LNCaP clone FGC (cell line): ENCODE data around the gene MED25.
A peak's percentile ranks its signal among the peaks of the same experiment; 100 is the strongest.

ENCODE experiments used
- DNase-seq: peaks from one replicate; pipeline ENCODE4 v3.0.0-alpha.2; 2011; ENCODE audit warnings: low read depth
- H3K4me3 ChIP-seq: 2 replicates; pipeline ENCODE4 v1.5.1; 2011; ENCODE audit warnings: mild to moderate bottlenecking, low read depth, low read length, control low read depth
- TF ChIP-seq, protein P1 (sequence below): IDR thresholded peaks from 2 replicates; pipeline ENCODE4 v1.5.1; 2012; ENCODE audit warnings: mild to moderate bottlenecking; ENCODE audit not compliant: control insufficient read depth, insufficient read depth; ENCODE audit errors: extremely low read depth

MED25 gene

DNA sequence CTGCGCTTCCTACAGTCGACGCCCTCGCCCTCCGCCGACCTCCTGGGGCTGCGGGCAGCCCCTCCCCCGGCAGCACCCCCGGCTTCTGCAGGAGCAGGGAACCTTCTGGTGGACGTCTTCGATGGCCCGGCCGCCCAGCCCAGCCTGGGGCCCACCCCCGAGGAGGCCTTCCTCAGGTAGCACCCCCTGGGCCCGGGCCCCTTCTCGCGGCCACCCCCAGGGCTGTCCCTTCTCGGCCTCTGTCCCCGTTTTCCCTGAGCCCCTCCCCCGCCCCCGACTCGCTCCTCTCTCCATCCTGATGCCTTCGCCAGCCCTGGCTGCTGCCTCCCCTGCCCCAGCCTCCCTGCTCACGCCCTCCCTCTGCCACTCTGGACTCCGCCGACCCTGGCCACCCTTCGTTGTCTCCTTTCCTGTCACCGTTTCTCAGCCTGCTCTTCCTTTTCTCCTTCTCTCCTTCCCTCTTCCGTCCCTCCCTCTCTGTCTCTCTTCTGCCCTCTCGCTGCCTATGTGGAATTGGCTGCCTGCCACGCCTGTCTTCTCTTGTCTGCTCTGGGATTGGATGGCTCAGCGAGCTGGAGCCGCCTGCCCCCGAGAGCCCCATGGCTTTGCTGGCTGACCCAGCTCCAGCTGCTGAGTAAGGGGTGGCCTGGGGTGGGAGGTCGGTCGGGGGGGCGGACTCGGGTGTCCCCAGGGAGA, 16.0 kb upstream of the MED25 start:
- no peak for DNase-seq
- no peak overlapping the region for H3K4me3 ChIP-seq
- TF ChIP-seq, protein P1, sequence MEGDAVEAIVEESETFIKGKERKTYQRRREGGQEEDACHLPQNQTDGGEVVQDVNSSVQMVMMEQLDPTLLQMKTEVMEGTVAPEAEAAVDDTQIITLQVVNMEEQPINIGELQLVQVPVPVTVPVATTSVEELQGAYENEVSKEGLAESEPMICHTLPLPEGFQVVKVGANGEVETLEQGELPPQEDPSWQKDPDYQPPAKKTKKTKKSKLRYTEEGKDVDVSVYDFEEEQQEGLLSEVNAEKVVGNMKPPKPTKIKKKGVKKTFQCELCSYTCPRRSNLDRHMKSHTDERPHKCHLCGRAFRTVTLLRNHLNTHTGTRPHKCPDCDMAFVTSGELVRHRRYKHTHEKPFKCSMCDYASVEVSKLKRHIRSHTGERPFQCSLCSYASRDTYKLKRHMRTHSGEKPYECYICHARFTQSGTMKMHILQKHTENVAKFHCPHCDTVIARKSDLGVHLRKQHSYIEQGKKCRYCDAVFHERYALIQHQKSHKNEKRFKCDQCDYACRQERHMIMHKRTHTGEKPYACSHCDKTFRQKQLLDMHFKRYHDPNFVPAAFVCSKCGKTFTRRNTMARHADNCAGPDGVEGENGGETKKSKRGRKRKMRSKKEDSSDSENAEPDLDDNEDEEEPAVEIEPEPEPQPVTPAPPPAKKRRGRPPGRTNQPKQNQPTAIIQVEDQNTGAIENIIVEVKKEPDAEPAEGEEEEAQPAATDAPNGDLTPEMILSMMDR, result peak; percentile 23; the same call in 1 of the 2 replicates

DNA sequence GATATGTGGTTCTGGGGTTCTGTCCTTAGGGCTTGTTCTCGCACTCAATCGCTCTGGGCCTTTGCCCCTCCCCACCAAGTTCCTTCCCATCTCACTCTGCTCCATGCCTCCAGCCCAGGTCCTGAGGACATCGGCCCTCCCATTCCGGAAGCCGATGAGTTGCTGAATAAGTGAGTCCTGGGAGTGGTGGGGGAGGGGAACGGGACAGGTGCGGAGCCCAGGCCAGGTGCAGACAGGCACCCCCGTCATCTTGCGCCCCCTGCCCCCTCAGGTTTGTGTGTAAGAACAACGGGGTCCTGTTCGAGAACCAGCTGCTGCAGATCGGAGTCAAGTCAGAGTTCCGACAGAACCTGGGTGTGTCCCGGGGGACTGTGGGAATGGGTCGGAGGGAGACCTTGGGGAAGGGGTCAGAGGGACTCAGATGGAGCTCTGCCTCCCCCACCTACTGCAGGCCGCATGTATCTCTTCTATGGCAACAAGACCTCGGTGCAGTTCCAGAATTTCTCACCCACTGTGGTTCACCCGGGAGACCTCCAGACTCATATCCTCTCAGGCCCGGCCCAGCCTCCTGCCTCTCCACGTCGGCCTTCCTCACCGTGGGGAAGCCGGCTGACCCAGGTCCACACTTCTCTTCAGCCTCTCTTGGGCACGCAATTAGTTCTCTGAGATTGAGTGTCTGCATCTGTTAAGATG, 15.1 kb upstream of the MED25 start:
- TF ChIP-seq, protein P1, result no peak
- DNase-seq, result no peak
- H3K4me3 ChIP-seq, result no peak overlapping the region

DNA sequence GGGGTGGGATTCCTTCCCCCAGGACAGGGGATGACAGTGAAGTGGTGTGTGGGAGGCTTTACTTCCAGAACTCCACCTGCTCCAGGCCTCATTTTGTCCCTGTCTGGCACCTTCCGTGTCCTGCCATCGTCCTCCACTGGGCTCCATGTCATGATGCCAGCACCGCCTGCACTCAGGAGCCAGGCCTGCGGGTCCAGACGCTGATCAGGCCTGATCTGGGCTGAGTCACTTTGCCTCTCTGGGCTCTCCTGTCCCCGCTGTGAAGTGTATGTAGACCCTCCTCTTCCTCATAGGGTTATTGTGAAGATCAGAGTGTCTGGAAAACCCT, 14.6 kb upstream of the MED25 start:
- H3K4me3 ChIP-seq, result no peak overlapping the region
- no peak for DNase-seq
- TF ChIP-seq, protein P1, result no peak

DNA sequence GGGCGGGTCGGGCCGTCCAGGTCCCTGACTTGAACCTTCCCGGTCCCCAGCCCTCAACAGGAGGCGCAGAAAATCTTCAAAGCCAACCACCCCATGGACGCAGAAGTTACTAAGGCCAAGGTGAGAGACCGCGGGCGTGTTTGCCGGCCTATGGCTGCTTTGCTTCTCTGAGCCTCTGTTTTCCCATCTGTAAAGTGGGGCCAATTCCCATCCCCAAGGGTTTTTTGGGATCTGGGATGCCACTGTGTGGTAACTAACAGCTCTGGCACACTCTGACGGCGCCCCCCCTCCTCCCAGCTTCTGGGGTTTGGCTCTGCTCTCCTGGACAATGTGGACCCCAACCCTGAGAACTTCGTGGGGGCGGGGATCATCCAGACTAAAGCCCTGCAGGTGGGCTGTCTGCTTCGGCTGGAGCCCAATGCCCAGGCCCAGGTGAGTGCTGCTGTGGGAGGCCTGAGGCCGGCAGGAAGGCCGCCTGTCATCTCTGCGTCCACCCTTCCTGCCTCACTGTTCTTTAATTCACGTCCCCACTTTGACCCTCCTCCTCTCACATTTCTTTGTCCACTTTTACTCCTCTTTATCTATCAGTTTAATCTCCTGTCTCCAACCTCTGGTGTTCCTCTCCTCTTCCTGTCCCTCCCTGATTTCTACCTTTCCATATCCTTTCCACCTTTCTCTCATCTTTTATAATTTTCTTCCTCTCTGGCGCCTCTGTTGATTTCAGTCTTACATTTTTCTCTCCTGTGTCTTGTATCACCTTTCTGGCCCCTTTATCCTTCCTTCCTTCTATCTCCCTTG, 12.1 kb upstream of the MED25 start:
- no peak for DNase-seq
- TF ChIP-seq, protein P1, result no peak
- no peak overlapping the region for H3K4me3 ChIP-seq

DNA sequence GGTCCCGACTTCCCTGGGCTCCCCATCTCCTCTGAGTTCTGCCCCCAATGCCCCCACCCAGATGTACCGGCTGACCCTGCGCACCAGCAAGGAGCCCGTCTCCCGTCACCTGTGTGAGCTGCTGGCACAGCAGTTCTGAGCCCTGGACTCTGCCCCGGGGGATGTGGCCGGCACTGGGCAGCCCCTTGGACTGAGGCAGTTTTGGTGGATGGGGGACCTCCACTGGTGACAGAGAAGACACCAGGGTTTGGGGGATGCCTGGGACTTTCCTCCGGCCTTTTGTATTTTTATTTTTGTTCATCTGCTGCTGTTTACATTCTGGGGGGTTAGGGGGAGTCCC, 11.5 kb upstream of the MED25 start:
- TF ChIP-seq, protein P1, result no peak
- H3K4me3 ChIP-seq, result no peak overlapping the region
- DNase-seq, result no peak

DNA sequence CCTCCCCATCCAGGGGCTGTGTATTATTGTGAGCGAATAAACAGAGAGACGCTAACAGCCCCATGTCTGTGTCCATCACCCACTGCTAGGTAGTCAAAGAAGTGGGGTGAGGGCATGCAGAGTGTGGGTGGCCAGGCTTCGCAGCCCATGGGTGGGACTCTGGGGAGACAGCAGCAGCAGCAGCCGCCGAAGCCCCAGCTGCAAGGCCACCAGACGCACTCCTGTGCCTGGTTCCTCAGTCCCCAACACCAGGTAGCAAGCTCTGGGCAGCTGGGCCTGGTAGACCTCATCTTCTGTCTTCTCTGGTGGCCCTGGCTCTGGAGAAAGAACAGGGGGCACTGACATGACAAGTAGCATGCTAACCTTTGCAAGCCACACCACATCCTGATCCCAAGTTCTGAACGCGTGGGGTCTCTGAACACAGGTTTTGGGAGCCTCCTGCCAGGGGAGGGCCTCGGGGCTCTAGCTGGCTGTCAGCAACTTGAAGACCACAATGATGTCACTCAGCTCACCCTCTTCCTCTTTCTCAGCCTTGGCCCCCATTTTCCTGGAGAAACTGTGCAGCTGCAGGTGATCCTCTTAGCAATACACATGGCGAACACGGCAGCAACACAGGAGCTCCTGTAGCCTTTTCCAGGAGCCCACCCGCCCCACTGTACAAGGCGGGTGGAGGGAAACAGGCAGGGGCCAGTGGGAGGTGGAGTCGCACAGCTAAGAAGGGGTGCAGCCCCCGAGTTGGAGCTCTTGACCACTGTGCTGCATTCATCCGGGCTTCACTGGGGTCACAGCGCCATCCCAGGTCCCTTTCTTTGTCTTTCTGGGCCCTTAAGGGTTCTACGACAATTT, 10.8 kb upstream of the MED25 start:
- TF ChIP-seq, protein P1, result no peak
- DNase-seq, result no peak
- H3K4me3 ChIP-seq, result no peak overlapping the region
